ENCODE results near the gene FBXL7.

FBXL7 gene

DNA sequence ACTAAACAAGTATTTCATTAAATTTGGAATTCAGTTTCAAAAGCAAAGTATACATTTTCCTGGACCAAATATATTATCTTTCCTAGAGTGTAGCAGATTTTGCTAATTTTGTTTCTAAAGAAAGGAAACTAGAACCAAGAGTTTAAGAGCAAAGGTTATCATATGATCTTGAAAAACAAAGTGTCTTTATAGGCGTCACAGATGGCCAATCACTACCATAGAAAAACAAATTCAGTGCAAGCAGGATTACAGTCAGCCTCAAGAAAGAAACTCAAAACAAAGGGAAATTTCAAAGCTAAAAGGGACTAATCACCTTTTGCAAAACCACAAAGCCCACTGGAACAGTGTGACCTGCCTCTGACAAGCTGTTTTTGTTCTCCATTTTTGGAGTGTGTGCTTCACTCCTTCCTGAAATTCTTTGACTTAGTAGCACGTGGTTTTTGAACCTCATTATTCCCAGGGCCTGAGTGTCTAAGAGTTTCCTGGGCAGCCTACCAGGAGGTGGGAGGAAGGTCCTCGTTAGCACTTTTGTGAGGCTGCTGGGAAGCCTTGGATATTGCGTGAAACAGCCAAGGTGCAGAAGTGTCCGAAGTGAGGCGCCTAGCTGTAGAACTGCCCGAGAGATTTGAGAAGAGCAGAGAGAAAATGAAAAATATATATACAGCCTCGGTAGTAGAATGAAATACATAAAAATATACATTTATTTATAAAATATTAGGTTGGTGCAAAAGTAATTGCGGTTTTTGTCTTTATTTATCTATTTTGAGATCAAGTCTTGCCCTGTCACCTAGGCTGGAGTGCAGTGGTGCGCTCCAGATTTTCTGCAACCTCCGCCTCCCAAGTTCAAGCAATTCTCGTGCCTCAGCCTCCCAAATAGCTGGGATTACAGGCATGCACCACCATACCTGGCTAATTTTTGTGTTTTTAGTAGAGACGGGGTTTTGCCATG is 433.6 kb downstream of the FBXL7 start:
- no peak overlapping the region for H3K27ac ChIP-seq
- H3K27me3 ChIP-seq (replicated peaks), result no peaks in the 10 kb centered on the region
- H3K36me3 ChIP-seq (replicated peaks), result peaks cover 4% of the 10 kb centered on the region
- no peak overlapping the region for H3K4me3 ChIP-seq (ENCODE audit: low read depth, low read length)
- DNase-seq, result no peak
- TF ChIP-seq, protein P1, sequence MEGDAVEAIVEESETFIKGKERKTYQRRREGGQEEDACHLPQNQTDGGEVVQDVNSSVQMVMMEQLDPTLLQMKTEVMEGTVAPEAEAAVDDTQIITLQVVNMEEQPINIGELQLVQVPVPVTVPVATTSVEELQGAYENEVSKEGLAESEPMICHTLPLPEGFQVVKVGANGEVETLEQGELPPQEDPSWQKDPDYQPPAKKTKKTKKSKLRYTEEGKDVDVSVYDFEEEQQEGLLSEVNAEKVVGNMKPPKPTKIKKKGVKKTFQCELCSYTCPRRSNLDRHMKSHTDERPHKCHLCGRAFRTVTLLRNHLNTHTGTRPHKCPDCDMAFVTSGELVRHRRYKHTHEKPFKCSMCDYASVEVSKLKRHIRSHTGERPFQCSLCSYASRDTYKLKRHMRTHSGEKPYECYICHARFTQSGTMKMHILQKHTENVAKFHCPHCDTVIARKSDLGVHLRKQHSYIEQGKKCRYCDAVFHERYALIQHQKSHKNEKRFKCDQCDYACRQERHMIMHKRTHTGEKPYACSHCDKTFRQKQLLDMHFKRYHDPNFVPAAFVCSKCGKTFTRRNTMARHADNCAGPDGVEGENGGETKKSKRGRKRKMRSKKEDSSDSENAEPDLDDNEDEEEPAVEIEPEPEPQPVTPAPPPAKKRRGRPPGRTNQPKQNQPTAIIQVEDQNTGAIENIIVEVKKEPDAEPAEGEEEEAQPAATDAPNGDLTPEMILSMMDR (IDR thresholded peaks at IDR 0.05; ENCODE audit: low read depth, low read length, missing control alignments), result no peak
- in situ Hi-C loops (cut with HindIII; ENCODE audit: low pct_ligation_motif_present, low sequenced_read_pairs), result no loop called here

DNA sequence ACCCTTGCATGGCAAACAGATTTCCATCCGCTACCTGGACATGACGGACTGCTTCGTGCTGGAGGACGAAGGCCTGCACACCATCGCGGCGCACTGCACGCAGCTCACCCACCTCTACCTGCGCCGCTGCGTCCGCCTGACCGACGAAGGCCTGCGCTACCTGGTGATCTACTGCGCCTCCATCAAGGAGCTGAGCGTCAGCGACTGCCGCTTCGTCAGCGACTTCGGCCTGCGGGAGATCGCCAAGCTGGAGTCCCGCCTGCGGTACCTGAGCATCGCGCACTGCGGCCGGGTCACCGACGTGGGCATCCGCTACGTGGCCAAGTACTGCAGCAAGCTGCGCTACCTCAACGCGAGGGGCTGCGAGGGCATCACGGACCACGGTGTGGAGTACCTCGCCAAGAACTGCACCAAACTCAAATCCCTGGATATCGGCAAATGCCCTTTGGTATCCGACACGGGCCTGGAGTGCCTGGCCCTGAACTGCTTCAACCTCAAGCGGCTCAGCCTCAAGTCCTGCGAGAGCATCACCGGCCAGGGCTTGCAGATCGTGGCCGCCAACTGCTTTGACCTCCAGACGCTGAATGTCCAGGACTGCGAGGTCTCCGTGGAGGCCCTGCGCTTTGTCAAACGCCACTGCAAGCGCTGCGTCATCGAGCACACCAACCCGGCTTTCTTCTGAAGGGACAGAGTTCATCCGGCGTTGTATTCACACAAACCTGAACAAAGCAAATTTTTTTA is 436.7 kb downstream of the FBXL7 start:
- in situ Hi-C loops (cut with HindIII; ENCODE audit: low pct_ligation_motif_present, low sequenced_read_pairs), result no loop called here

DNA sequence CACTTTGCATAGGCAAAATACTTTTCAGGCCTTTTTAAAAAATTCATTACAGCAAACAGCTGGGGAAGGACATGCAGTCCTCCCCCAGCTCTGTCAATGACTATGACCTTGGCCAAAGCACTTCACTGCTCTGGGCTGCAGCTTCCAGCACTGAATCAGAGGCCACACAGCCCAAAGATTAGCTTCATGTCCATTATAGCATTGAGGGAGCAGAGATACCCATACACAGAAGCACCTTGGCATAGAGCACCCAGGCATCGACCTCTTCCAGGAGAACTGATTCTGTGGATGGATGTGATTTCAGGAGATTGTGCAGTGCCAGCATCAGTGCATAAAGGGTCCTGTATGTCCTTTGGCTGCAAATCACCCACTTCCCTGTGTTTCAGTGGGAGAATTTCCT is 437.7 kb downstream of the FBXL7 start:
- Histone ChIP-seq H3K27me3 (replicated peaks) (no peaks in the 10 kb centered on the region), H3K36me3 (replicated peaks) (peaks cover 4% of the 10 kb centered on the region), H3K4me3 (ENCODE audit: low read depth, low read length) (no peak overlapping the region), H3K27ac (no peak overlapping the region)
- DNase-seq, result no peak
- in situ Hi-C loops (cut with HindIII; ENCODE audit: low pct_ligation_motif_present, low sequenced_read_pairs), result no loop called here
- TF ChIP-seq, protein P1 (IDR thresholded peaks at IDR 0.05; ENCODE audit: low read depth, low read length, missing control alignments), result no peak

More for the DNA sequence above, 436.7 kb downstream of the FBXL7 start:
- H3K4me3 ChIP-seq (ENCODE audit: low read depth, low read length), result no peak overlapping the region
- no peak for DNase-seq
- TF ChIP-seq, protein P1 (IDR thresholded peaks at IDR 0.05; ENCODE audit: low read depth, low read length, missing control alignments), result no peak
- no peak overlapping the region for H3K27ac ChIP-seq
- H3K36me3 ChIP-seq (replicated peaks), result peaks cover 4% of the 10 kb centered on the region
- no peaks in the 10 kb centered on the region for H3K27me3 ChIP-seq (replicated peaks)

DNA sequence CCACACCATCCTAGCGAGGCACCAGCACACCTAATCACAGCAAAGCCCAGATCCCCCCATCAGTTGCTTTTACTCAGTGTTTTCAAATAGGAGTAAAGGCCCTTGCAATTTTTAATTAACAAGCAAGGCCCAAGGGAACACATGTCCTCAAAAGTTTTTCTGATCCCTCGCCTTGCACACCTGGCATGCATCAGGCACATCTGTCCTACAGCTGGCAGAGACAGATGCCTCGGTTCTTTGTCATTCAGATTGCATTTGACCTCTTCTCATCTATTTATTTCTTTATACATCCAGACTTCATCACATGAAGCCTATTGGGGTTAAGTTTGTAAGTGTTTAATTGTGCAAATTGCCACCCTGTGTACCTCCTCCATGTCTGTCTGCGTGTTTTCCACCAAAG is 438.2 kb downstream of the FBXL7 start:
- H3K27me3 ChIP-seq (replicated peaks), result no peaks in the 10 kb centered on the region
- peaks cover 4% of the 10 kb centered on the region for H3K36me3 ChIP-seq (replicated peaks)
- TF ChIP-seq, protein P1 (IDR thresholded peaks at IDR 0.05; ENCODE audit: low read depth, low read length, missing control alignments), result no peak
- H3K27ac ChIP-seq, result no peak overlapping the region
- no peak for DNase-seq
- H3K4me3 ChIP-seq (ENCODE audit: low read depth, low read length), result no peak overlapping the region
- in situ Hi-C loops (cut with HindIII; ENCODE audit: low pct_ligation_motif_present, low sequenced_read_pairs), result no loop called here

DNA sequence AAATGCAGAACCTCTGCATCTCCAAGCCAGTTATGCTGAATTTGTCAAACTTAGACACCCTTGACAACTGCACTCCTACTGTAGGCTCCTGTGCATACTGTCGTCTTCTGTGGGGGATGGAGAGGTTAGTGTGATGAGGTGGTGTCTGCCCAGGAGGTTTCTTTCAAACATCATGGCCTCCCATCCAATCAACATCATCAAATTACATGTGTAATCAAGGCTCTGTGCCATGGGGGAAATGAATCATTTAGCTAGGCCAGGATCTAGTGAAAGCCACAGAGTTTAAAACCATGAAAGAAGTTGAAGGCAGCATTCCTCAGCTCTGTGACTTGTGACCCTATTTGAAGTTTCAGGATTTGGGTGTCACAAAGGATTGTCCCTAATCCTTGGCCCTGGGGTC is 439.0 kb downstream of the FBXL7 start:
- DNase-seq, result peak; percentile 90
- H3K27ac ChIP-seq, result peak overlapping the region; percentile 55
- peaks cover 4% of the 10 kb centered on the region for H3K36me3 ChIP-seq (replicated peaks)
- H3K4me3 ChIP-seq (ENCODE audit: low read depth, low read length), result no peak overlapping the region
- TF ChIP-seq, protein P1 (IDR thresholded peaks at IDR 0.05; ENCODE audit: low read depth, low read length, missing control alignments), result no peak
- in situ Hi-C loops (cut with HindIII; ENCODE audit: low pct_ligation_motif_present, low sequenced_read_pairs), result no loop called here
- no peaks in the 10 kb centered on the region for H3K27me3 ChIP-seq (replicated peaks)

All from brain microvascular endothelial cell (primary cell).